HG03439 (cell line): ENCODE results near the gene CCDC81.
A peak's percentile ranks its signal among the peaks of the same experiment; 100 is the strongest.

Source experiments
- ATAC-seq: cut with Tn5 transposase; IDR thresholded peaks from one replicate; pipeline ENCODE4 v1.9.1; 2021; ENCODE audit warnings: mild to moderate bottlenecking, moderate library complexity; ENCODE audit not compliant: unreplicated experiment

The CCDC81 gene

DNA sequence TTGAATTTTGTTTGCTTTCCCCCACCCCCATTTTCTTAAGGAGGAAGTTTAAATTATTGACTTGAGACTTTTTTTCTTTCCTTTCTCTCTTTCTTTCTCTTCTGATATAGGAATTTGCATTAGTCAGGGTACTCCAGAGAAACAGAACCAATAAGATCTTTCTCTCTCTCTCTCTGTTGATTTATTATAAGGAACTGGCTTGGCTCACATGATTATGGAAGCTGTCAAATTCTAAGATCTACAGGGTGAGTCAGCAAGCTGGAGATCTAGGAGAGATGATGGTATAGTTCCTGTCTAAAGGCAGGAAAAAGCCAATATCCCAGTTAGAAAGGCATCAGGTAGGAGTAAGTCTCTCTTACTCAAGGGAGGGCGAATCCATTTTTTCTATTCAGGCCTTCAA lies 64.0 kb downstream of the CCDC81 start:
- no peak for ATAC-seq

DNA sequence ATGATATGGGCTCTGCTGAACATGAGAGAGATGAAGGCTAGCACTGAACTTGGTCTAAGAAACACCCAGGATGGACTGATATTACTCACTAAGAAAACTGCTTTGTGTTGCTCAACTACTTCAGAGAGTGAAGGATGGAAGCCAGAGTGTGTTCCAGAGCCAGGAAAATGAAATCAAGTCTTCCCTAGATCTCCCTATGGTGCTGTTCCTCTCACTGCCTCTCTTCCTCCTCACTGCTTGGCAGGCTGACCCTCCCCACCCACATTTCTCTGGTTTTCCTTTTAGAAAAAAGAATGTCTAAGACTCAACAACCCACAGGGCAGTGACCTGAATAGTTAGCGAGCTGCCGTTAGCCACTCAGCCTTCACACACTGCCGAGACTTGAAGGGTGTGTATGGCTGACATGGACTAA lies 65.6 kb downstream of the CCDC81 start:
- no peak for ATAC-seq

DNA sequence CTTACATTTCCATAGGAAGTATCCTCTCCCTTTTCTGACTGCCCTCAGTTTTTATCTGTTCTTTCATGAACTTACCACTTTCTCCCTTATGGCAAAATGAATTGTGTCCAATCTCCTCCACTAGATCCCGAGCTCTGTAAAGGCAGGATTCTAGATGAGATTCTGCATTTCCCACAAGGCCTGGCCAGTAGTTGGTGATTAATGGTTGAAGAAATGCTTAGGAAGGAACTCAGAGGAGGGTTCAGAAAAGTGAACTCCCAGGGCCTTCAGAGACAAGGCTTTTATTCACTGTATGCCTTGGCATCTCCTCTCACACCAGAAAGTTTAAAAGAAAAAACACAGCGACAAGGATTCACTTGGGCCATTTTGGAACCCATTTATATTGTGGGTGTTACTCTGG lies 66.2 kb downstream of the CCDC81 start:
- no peak for ATAC-seq

DNA sequence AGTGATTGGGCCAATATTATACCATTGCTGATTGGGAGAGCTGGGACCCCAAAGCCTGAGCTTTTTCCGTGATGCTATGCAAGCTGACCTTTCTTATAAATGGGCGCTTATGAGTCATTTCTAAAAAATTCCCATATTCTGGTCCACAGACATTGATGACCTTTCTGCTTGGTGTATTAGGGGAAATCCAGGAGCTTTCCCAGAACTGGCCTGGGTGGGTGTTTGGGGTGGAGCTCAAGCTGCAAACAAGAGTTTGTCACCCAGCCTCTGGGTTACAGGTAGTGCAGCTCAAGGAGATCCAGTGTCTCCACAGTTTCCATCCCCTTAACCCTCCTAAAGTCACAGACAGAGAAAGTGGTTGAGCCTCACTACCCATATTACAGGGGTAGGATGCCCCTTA lies 67.7 kb downstream of the CCDC81 start:
- ATAC-seq: no peak

DNA sequence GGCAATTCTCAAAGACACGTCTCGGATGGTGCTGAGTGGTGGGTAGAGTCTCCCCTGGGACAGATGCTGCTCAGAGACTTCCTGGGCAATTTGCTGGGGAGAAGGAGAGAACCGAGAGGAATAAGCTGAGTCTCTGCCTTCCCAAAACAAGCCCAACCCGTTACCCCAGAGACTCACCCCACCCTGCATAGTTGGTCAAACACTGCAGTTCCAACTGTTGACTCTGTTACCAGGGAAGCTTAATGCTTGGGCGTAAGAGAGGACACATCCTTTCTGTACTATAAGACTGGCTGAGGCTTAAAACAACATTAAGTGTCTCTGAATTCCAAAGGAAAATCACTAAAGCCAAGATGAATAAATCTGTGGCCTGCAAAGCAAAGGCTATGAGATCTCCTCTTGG lies 68.1 kb downstream of the CCDC81 start:
- ATAC-seq: no peak

DNA sequence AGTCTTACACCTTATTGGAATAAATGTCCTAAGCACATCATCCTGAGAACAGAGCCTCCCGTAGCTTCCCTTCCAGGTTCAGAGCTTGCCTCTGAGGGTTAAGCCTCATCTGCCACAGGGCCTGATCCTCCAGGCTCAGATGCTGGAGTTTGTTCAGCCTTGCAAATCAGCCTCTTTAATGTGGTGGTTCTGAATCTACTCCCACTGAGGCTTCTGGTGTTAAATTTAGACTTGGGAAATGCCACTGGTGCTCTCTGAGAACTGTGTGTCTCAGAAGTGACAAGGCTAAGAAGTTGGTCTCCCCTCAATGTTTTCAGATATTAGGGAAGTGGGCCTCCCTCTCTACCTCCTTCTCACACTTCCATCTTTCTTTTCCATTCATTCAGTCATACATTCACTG lies 68.7 kb downstream of the CCDC81 start:
- ATAC-seq: no peak

DNA sequence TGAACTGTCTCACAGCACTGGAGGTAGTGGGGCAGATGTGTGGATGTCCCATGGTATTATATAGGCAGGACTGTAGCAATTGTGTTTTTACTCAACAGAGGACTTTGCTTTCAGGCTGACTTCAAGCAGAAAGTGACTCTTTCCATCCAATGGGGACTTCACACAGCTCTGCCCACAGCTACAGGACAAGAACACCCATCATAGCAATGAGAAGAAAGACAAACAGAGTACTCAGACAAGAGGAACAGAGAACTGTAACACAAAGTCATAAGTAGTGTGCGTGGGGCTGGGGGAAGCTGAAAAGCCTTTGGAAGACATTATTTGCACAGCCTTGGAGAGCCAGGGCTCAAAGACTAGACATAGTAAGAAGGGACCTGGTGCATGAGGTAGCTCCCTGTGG lies 70.3 kb downstream of the CCDC81 start:
- ATAC-seq: no peak

DNA sequence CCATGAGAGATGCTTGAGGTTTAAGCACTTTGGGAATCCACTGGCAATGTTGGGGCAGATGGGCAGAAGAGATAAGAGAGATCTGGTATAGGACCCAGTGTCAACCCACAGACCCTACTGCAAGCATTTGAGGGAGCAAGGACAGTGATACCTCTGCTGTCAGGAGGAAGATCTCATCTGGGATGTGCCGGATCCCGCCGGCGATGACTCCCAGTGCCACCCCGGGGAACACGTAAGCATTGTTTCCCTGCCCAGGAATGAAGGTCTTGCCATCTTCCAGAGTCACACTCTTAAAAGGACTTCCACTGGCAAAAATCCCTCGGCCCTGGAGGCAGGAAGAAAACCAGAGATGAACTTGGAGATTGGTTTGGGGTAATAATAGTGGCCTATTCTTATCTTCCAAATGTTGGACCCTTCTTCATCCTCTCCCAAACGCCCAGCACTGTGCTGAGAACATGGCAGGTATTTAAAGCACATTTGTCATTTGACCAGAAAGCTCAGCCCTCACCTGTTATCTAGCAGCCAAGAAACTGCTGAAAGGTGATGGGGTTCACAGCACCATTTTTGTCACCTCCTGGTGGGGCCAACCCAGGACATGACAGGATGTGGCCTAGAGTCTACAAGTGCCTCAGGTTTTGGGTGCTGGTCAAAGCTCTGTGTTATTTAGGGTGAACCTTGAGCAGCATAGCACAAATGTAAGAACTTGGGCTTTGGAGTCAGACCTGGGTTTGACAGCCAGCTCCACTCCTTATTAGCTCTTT lies 71.7 kb downstream of the CCDC81 start:
- no peak for ATAC-seq

DNA sequence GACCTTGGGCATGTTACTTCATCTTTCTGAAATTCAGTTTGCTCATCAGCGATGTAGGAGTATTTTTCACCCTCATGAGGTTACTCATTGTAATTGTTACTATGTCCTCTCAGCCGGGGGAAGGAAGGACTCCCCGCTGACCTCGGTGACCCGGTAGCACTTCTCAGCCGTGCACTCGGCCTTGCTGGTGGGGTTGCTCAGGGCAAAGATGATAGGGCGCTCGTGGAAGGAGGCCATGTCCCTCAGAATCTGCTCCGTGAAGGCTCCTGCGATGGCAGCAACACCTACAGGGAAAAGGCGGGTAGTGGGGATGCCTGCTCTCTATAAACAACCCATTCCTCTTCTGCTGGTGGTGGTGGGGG lies 72.2 kb downstream of the CCDC81 start:
- no peak for ATAC-seq

DNA sequence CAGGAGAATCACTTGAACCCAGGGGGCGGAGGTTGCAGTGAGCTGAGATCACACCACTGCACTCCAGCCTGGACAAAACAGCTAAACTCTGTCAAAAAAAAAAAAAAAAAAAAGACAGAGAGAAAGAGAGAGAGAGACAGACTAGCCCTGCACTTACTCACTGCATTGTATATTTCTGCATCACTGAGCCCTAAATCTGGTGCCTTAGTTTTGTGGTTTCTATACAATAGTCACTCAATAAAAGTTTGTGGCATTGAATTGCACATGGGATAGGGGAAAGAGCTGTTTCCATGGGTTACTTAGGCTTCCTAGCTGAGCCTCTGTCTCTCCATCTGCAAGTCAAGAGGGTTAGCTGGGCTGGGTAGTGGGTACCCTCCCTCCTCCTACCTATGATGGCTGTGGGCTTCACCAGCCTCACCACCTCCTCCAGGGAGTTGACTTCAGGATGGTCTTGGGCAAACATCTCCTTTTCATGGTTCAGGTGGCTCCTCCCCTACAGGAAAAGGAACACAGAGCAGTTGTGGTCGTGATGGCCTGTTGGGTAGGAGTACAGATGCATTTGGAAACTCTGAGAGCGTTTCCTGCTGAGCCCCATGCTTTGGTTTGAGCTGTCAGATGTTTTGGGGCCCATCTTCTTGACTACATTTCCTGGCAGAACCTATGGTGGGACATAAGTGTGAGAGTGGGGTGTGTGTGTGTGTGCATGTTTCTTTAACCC lies 73.2 kb downstream of the CCDC81 start:
- no peak for ATAC-seq

DNA sequence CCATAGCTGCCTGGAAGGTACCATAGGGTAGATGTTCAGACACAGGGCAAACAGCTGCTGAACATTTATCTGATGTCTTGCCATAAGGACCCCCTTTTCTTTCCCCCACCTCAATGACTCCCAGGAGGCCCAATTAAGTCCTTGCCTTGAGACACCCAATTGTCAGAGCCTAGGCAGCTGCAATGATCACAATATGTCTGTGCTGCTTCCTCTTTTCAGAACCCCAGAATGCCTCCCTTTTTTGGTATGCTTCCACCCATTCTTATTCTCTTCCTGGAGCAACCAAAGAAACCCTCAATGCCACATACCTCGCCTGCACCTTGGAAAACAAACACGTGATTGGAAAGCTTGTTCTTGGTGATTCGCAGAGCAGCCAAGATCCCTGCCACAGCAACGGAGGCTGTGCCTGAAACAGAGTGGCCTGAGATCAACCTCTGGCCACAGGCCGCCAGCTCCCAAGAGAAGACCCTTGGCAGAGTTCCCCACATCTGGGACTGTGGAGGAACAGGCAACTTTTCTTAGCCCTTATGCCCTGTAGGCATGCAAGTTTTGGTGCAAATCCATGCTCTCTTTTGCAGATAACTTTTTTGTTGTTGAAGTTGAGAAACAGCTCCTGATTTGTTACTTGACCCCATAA lies 75.4 kb downstream of the CCDC81 start:
- no peak for ATAC-seq

DNA sequence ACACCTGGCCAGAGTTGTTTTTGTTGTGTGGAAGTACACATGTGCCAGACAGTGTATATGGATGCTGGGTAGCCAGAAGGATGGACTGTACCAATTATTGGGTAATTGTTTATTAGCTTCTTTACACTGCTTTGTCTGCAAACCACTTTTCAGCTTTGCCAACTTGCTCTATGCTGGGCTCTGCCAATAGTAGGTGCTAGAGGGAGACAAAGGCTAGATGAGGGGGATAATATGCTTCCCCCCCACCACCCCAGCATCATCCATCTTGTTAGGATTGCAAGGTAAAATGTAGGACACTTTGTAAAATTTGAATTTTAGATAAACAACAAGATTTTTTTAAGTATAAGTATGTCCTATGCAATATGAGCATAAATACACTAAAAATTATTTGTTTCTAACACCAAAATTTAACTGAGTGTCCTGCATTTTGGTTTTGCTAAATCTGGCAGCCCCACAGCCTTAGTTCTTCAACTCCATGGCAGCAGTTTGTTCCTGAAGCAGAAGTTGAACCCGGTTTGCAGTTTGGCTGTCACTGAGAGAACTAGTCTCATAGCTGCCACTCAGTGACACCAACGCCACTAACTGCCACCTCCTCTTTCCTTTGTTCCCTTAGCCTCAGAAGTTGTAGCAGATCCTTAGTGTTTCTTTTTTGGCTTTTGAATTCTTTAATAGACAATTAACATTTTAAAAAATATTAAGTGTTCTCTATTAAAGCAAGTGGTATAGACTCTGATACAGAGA lies 78.8 kb downstream of the CCDC81 start:
- no peak for ATAC-seq

DNA sequence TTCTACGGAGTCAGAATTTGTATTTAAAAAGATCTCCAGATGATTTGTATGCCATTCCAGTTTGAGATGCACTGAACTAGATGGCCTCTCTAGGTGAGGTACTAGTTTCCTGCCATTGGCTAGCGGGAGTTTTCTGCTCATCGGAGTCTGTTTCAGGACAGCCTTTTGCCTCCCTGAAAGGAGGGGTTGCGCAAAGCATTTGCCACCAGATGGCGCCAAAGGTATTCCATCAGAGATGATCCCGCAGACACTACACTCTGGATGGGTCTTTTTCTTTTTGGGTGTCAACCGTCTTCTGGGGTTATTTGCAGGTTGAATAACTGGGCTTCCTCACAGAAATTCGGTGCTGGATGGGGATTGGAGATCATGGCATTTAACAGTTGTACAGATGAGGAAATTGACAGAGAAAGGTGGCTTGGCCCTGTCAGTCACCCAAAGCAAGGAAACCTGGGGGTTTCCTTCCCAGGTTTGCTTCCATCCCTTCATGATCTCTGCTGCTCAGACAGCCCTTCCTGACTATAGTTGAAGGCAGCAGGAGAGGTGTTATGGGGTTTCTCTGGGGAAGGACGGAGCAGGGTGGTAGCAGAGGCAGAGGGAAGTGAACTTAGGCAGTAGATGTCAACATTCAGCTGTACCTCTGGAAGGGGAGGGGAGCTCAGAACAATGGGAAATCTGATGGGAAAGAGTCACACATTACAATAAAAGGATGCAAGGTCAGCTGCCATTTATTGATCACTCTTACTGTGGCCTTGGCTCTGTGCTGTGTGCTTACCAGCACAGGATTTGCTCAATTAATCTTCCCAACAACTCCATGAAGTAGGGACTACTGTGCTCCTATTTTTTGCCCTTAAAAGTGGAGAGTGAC lies 81.6 kb downstream of the CCDC81 start:
- ATAC-seq: peak; percentile 88

DNA sequence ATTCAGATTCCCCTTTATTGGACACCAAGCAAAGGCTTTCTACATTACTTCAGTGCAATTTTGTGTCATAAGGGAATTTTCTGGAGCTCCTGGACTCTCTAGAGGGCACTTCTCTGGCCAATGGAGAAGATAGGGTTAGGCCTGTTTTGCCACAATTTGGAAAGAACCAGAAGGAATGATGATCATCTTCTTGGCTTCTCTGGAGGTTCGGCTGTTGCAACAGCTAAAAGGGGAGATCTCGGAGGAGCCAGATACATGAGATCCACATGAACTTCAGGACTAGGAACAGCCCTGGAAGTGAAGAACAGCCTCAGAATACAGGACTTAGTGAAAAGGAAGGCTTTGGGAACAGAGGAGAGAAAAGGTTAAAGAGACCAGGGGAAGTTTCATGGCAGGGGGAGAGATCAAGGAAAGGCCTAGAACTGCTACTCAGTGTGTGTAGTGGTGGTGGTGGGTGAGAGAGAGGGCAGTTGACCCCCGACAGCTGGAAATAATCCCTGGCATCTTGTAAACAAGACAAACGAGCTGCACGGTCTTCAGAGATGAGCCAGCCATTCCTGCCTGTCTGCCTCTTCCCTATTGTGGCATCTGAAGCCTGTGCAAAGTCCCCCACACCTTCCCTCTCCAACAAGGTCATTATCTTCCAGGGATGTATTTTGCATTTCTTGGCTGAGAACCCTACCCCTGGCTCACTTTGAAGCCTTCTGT lies 83.8 kb downstream of the CCDC81 start:
- ATAC-seq: no peak

DNA sequence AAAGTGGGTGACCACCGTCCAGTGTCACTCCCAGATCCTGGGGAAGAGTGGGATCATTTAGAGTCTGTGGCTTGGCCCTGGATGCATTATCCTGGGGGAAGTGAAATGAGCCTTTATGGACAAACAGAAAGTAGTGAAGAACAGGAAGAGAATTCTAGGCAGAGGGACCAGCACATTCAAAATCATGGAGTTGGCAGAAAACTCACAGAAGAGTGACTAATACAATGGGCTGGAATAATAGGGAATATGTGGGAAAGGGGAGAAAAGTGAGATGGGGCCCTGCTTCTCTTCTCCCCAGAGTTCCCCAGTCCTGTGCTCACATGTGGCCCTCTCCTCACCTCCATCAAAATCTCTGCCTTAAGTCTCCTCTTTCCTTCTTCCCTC lies 84.3 kb downstream of the CCDC81 start:
- no peak for ATAC-seq

DNA sequence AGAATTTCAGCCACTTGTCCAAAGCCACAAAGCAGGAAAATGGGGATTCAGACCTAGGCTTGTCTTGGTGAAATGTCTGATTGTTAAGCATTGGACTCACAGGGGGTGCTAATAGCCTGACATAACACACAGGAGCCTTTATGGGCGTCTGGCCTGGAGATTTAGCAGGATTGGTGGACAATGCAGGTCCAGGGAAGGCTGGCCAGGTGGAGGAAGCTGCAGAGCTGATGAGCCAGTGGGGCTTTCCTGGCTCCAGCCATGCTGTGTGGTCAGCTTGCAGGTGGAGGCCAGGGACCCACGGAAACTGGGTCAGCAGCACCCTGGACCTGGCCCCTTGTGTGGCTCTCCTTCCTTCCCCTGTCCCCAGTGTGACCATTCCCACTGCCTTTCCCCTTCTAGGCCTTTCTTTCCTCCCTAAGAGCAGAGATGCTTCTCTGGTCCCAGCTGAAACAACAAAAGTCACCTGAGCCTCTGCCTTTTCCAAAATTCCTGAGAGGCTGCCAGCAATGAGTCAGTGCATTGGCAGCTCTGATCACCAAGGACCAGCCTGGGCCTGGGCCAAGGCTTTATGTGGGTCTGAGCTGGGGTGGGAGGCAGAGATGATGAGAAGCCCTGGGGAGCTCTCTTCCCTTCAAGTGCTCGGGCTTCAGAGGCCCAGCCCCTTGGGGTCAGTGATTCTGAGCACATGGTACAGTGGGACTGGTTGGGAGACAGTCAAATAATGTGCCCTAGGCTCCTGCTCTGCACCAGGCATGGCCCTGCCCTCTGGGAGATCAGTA lies 85.2 kb downstream of the CCDC81 start:
- ATAC-seq: no peak

DNA sequence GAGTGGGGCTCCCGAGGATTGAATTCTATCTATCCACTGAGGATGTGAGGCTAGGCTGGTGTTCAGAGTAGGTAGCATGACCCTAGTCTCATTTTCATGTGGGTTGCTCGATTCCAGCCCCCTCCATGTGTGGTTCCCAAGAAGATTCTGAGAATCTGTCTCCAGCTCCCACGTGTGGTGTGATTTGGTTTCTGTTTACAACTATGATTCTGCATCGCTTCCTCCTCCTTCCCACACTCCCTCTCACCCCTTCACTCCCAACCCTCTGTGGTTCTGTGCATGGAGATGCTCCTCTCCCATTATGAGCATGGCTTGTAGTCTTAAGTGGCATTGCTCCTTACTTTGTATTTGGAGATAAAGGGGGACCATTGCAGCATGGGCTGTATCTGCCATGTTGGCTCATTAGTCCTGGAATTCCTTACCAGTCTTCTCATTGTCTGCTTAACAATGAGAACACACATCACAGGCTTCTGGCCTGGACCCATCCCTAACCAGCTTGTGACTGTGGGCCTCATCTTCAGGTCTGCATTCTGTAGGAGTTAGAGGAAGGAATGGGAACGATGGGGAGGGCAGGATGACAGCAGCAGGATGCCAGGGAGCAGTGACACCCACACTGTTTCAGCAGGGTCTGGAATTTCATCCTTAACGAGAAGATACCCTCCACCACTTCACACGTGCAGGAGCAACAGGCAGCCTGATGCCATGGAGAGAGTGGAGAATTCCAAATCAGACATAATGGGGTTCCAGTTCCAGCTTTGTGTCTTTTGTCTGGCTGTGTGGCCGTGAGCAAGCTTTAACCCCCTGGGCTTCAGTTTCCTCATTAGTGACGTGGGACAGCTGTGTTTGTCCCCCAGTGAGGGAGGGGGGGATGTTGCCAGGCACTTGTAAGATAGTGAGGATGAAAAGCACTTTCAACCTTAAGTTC lies 86.0 kb downstream of the CCDC81 start:
- no peak for ATAC-seq

DNA sequence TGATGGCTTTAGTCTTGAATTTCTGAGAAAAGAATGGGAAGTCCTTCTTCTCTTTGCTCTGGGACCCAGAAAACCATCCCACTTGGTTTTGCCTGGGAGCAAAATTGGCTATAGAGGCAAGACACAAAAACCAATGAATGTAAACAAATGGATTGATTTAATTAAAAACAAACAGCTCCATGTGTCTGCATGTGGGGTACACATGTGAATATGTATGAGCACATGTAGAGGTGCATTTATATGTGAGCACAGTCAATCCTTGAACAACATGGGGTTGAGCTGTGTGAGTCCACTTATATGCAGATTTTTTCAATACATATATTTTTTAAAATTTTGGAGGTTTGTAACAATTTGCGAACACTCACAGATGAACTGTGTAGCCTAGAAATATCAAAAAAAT lies 87.2 kb downstream of the CCDC81 start:
- ATAC-seq: no peak
